A673 (cell line): ENCODE data around the gene KIAA0232.

Source experiments
- EZH2 ChIP-seq: fragments of 200-600 bp; sonication (generic); IDR thresholded peaks from 2 replicates; pipeline ENCODE4 v1.6.1; 2017; ENCODE audit warnings: borderline replicate concordance, low read depth, mild to moderate bottlenecking, mixed read lengths, antibody characterized with exemption, low read length; ENCODE audit not compliant: poor library complexity, severe bottlenecking
- TF ChIP-seq, protein P1 (sequence below): fragments of 300-800, 200-600 bp; sonication (generic); conservative IDR thresholded peaks from 2 replicates; pipeline ENCODE4 v1.5.1; 2017; ENCODE audit warnings: low read depth, mild to moderate bottlenecking, antibody characterized with exemption, low read length, moderate library complexity, mixed read lengths

DNA sequence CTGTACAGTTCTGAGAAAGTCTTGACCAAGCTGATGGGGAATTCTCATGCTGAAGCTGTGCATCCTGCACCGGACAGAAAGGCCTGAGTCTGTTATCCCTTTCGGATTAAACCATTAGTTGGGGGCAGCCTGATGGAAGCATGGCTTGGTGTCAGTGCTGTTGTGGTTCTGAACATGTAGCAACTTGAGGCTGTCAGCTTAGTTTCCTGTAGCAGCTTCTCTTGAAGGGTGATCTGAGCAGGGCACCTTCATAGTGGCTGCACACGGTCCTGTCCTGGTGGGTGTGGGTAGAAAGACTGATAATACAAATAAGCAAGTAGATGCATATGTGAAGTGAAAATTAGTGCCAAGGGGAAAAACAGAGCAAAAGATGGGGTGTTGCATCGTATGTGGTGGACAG, 11.7 kb downstream of the KIAA0232 start:
- TF ChIP-seq, protein P1, sequence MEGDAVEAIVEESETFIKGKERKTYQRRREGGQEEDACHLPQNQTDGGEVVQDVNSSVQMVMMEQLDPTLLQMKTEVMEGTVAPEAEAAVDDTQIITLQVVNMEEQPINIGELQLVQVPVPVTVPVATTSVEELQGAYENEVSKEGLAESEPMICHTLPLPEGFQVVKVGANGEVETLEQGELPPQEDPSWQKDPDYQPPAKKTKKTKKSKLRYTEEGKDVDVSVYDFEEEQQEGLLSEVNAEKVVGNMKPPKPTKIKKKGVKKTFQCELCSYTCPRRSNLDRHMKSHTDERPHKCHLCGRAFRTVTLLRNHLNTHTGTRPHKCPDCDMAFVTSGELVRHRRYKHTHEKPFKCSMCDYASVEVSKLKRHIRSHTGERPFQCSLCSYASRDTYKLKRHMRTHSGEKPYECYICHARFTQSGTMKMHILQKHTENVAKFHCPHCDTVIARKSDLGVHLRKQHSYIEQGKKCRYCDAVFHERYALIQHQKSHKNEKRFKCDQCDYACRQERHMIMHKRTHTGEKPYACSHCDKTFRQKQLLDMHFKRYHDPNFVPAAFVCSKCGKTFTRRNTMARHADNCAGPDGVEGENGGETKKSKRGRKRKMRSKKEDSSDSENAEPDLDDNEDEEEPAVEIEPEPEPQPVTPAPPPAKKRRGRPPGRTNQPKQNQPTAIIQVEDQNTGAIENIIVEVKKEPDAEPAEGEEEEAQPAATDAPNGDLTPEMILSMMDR, result no peak
- TF ChIP-seq EZH2, result no peak
